Measurements from ENCODE around the gene UNC45B. TPM values are rescaled to one million over a fixed set of nuclear protein-coding genes. Genes with fewer than 3 reads are reported as not detected.

UNC45B gene
- total and polyA plus RNA-seq, 2 experiments from 2014 or later: not detected

GRCh38 chr17:35117984-35118383, 29.6 kb upstream of the UNC45B start:
- no peak overlapping the region for H3K27ac ChIP-seq
- no peak overlapping the region for H3K9ac ChIP-seq
- no peak overlapping the region for H2AFZ ChIP-seq
- H3K4me2 ChIP-seq (ENCODE audit: unreplicated experiment): no peak overlapping the region
- no peaks in the 10 kb centered on the region for H4K20me1 ChIP-seq (ENCODE audit: insufficient read depth)
- H3F3A ChIP-seq (ENCODE audit: insufficient read depth): 0 out of 2 replicates have a peak, but pooled peaks cover 3% of the 10 kb centered on the region
- H3K36me3 ChIP-seq (ENCODE audit: low read depth): no peaks in the 10 kb centered on the region
- DNase-seq: peak; percentile 59
- no peaks in the 10 kb centered on the region for H3K9me2 ChIP-seq (ENCODE audit: insufficient read depth)
- H3K9me3 ChIP-seq (ENCODE audit: low read depth): no peaks in the 10 kb centered on the region
- H3K79me2 ChIP-seq (ENCODE audit: insufficient read depth): peaks cover 24% of the 10 kb centered on the region
- in situ Hi-C loops (cut with MboI): loop anchor here (25.0 kb wide), 2 partner anchors 581 to 706 kb away; no protein-coding TSS in a partner anchor
- TF ChIP-seq EZH2 (IDR thresholded peaks at IDR 0.05; ENCODE audit: insufficient read depth, poor library complexity, severe bottlenecking): no peak
- TF ChIP-seq EZH2phosphoT487 (IDR thresholded peaks at IDR 0.05; ENCODE audit: insufficient read depth, low read depth): no peak
- H3K4me1 ChIP-seq (ENCODE audit: insufficient read depth): peaks cover 8% of the 10 kb centered on the region
- H3K27me3 ChIP-seq (replicated peaks; ENCODE audit: insufficient read depth): no peaks in the 10 kb centered on the region
- H3K4me3 ChIP-seq: no peak overlapping the region

GRCh38 chr17:35119370-35120165, 28.0 kb upstream of the UNC45B start, which contains the start of gene RAD51D:
TSS of gene RAD51D (minus strand) at chr17:35119860. CDS start at chr17:35119613, 247 bp downstream.
- Histone ChIP-seq H4K20me1 (ENCODE audit: insufficient read depth) (no peaks in the 10 kb centered on the region), H3K9me2 (ENCODE audit: insufficient read depth) (no peaks in the 10 kb centered on the region), H3K9ac (peak within 1 kb of the TSS; percentile 86), H3F3A (ENCODE audit: insufficient read depth) (0 out of 2 replicates have a peak, but pooled peaks cover 3% of the 10 kb centered on the region), H3K36me3 (ENCODE audit: low read depth) (no peaks in the 10 kb centered on the region), H3K4me3 (peak within 1 kb of the TSS; percentile 92), H2AFZ (peak within 1 kb of the TSS; percentile 98), H3K79me2 (ENCODE audit: insufficient read depth) (peaks cover 20% of the 10 kb centered on the region), H3K4me2 (ENCODE audit: unreplicated experiment) (peak within 1 kb of the TSS; percentile 99), H3K4me1 (ENCODE audit: insufficient read depth) (peaks cover 8% of the 10 kb centered on the region), H3K27me3 (replicated peaks; ENCODE audit: insufficient read depth) (no peaks in the 10 kb centered on the region), H3K27ac (no peak within 1 kb of the TSS), H3K9me3 (ENCODE audit: low read depth) (no peaks in the 10 kb centered on the region)
- in situ Hi-C loops (cut with MboI): loop anchor here (25.0 kb wide), 2 partner anchors 582 to 707 kb away; no protein-coding TSS in a partner anchor
- WGBS, 2 experiments (ENCODE audit: low coverage in 1 of 2, low lambda C conversion rate in 2 of 2, missing lambda C conversion rate in 2 of 2): 1% methylated on average over 52 to 53 of the region's 72 CpGs
- DNase-seq: peak; percentile 86
- no peak for TF ChIP-seq EZH2phosphoT487 (IDR thresholded peaks at IDR 0.05; ENCODE audit: insufficient read depth, low read depth)
- TF ChIP-seq EZH2 (IDR thresholded peaks at IDR 0.05; ENCODE audit: insufficient read depth, poor library complexity, severe bottlenecking): no peak

- no peak for TF ChIP-seq EZH2 (IDR thresholded peaks at IDR 0.05; ENCODE audit: insufficient read depth, poor library complexity, severe bottlenecking)
- TF ChIP-seq EZH2phosphoT487 (IDR thresholded peaks at IDR 0.05; ENCODE audit: insufficient read depth, low read depth): no peak
- DNase-seq: no peak
Observed at GRCh38 chr17:35121315-35121714, 26.3 kb upstream of the UNC45B start, which contains the start of gene FNDC8. TSS of gene FNDC8 (plus strand) at chr17:35121615. CDS start at chr17:35121694, 79 bp downstream.

GRCh38 chr17:35127751-35128514, 19.7 kb upstream of the UNC45B start:
- H3K79me2 ChIP-seq (ENCODE audit: insufficient read depth): no peaks in the 10 kb centered on the region
- peak overlapping the region; percentile 73 for H3K27ac ChIP-seq
- no peak overlapping the region for H3K4me3 ChIP-seq
- H3K36me3 ChIP-seq (ENCODE audit: low read depth): no peaks in the 10 kb centered on the region; the same call in 1 of the 2 replicates
- peaks cover 24% of the 10 kb centered on the region for H3K4me1 ChIP-seq (ENCODE audit: insufficient read depth)
- no peak for TF ChIP-seq EZH2 (IDR thresholded peaks at IDR 0.05; ENCODE audit: insufficient read depth, poor library complexity, severe bottlenecking)
- no peak for TF ChIP-seq EZH2phosphoT487 (IDR thresholded peaks at IDR 0.05; ENCODE audit: insufficient read depth, low read depth)
- in situ Hi-C loops (cut with MboI): no loop called here
- 18 to 21% methylated on average over 11 of the region's 11 CpGs for WGBS, 2 experiments (ENCODE audit: low coverage in 1 of 2, low lambda C conversion rate in 2 of 2, missing lambda C conversion rate in 2 of 2)
- H2AFZ ChIP-seq: 0 out of 2 replicates have a peak overlapping the region, but pooled peaks have one; percentile 17
- no peaks in the 10 kb centered on the region for H4K20me1 ChIP-seq (ENCODE audit: insufficient read depth)
- H3K27me3 ChIP-seq (replicated peaks; ENCODE audit: insufficient read depth): no peaks in the 10 kb centered on the region
- peak overlapping the region; percentile 39 for H3K4me2 ChIP-seq (ENCODE audit: unreplicated experiment)
- H3K9ac ChIP-seq: peak overlapping the region; percentile 32
- peak; percentile 76 for DNase-seq
- H3K9me3 ChIP-seq (ENCODE audit: low read depth): no peaks in the 10 kb centered on the region
- no peaks in the 10 kb centered on the region for H3K9me2 ChIP-seq (ENCODE audit: insufficient read depth)
- 0 out of 2 replicates have a peak, but pooled peaks cover 20% of the 10 kb centered on the region for H3F3A ChIP-seq (ENCODE audit: insufficient read depth)

More at GRCh38 chr17:35121315-35121714, 26.3 kb upstream of the UNC45B start, which contains the start of gene FNDC8:
- Histone ChIP-seq H3F3A (ENCODE audit: insufficient read depth) (no peaks in the 10 kb centered on the region), H3K27me3 (replicated peaks; ENCODE audit: insufficient read depth) (no peaks in the 10 kb centered on the region), H3K79me2 (ENCODE audit: insufficient read depth) (peaks cover 11% of the 10 kb centered on the region), H3K36me3 (ENCODE audit: low read depth) (no peaks in the 10 kb centered on the region), H3K9ac (no peak within 1 kb of the TSS), H4K20me1 (ENCODE audit: insufficient read depth) (no peaks in the 10 kb centered on the region), H3K4me2 (ENCODE audit: unreplicated experiment) (no peak within 1 kb of the TSS), H2AFZ (no peak within 1 kb of the TSS), H3K27ac (no peak within 1 kb of the TSS), H3K9me2 (ENCODE audit: insufficient read depth) (no peaks in the 10 kb centered on the region), H3K4me1 (ENCODE audit: insufficient read depth) (no peaks in the 10 kb centered on the region), H3K9me3 (ENCODE audit: low read depth) (no peaks in the 10 kb centered on the region), H3K4me3 (no peak within 1 kb of the TSS)
- 97 to 98% methylated on average over 3 of the region's 3 CpGs for WGBS, 2 experiments (ENCODE audit: low coverage in 1 of 2, low lambda C conversion rate in 2 of 2, missing lambda C conversion rate in 2 of 2)
- in situ Hi-C loops (cut with MboI): loop anchor here (25.0 kb wide), 2 partner anchors 584 to 709 kb away; no protein-coding TSS in a partner anchor

All from GM23248 (cell line).